ENCODE results near the gene TSPAN9.

The TSPAN9 gene

DNA sequence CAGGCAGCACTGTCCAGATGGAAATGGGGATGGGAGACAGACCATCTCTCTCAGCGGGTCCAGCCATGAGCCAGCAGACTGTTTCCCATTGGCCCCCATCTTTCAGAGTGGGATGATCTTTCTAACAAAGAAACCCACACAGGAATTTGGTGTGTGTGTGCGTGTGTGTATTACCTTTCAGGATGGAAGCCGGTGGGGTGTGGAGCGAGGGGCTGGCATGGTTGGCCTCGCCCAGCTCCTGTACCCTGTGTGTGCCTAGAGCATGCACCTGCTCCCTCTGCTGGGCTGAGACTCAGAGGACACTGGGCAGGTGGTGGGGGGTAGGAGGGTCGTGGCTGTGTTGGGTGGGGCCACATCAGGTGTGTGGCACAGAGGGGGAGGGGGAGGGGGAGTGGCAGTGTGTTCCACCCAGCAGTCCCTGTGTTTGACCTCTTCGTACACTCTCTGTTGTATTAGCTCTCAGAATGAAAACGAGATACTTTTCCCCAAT is 33.0 kb upstream of the TSPAN9 start:
- no peak overlapping the region for H3K9ac ChIP-seq (ENCODE audit: low read depth in 1 of 2, low read length in 2 of 2)
- H3K36me3 ChIP-seq (ENCODE audit: control insufficient read depth in 2 of 2, insufficient read depth in 2 of 2, low read length in 2 of 2): no peaks in the 10 kb centered on the region
- H3K9me3 ChIP-seq (ENCODE audit: control insufficient read depth in 2 of 2, low read length in 2 of 2): no peaks in the 10 kb centered on the region
- no peak overlapping the region for H3K27ac ChIP-seq (ENCODE audit: low read depth in 2 of 2, low read length in 2 of 2)
- no peak overlapping the region for H3K4me3 ChIP-seq (ENCODE audit: low read length in 2 of 2)
- no peaks in the 10 kb centered on the region for H3K4me1 ChIP-seq (ENCODE audit: control insufficient read depth in 2 of 2, insufficient read depth in 2 of 2, low read length in 2 of 2)
- no peaks in the 10 kb centered on the region for H3K27me3 ChIP-seq (ENCODE audit: control insufficient read depth in 2 of 2, insufficient read depth in 2 of 2, low read length in 2 of 2)

- Histone ChIP-seq H3K4me3 (ENCODE audit: low read length in 2 of 2) (no peak overlapping the region), H3K9me3 (ENCODE audit: control insufficient read depth in 2 of 2, low read length in 2 of 2) (no peaks in the 10 kb centered on the region), H3K4me1 (ENCODE audit: control insufficient read depth in 2 of 2, insufficient read depth in 2 of 2, low read length in 2 of 2) (no peaks in the 10 kb centered on the region), H3K27ac (ENCODE audit: low read depth in 2 of 2, low read length in 2 of 2) (no peak overlapping the region), H3K27me3 (ENCODE audit: control insufficient read depth in 2 of 2, insufficient read depth in 2 of 2, low read length in 2 of 2) (no peaks in the 10 kb centered on the region), H3K9ac (ENCODE audit: low read depth in 1 of 2, low read length in 2 of 2) (no peak overlapping the region), H3K36me3 (ENCODE audit: control insufficient read depth in 2 of 2, insufficient read depth in 2 of 2, low read length in 2 of 2) (no peaks in the 10 kb centered on the region)
Observed at GRCh38 chr12:3045494-3045893, 31.7 kb upstream of the TSPAN9 start.

DNA sequence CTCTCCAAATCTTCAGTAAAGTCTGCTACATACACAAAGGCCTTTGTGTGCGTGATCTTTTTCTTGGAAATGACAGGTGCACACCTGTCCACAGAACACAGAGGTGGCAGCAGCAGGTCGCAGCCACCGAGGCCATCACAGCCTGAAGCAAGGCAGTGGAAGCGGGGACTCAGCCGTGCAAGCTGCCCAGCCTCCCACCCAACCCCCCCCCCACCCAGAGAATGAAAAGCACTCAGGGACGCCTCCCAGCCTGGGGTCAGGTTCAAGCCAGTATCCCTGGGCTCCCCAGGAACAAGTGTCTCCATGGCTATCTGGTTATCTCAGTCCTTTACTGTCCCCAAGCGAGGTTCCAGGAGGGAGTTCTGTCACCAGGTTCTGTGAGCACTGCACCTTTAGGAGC is 31.2 kb upstream of the TSPAN9 start:
- Histone ChIP-seq H3K27me3 (ENCODE audit: control insufficient read depth in 2 of 2, insufficient read depth in 2 of 2, low read length in 2 of 2) (no peaks in the 10 kb centered on the region), H3K27ac (ENCODE audit: low read depth in 2 of 2, low read length in 2 of 2) (no peak overlapping the region), H3K9ac (ENCODE audit: low read depth in 1 of 2, low read length in 2 of 2) (no peak overlapping the region), H3K4me3 (ENCODE audit: low read length in 2 of 2) (no peak overlapping the region), H3K36me3 (ENCODE audit: control insufficient read depth in 2 of 2, insufficient read depth in 2 of 2, low read length in 2 of 2) (no peaks in the 10 kb centered on the region), H3K4me1 (ENCODE audit: control insufficient read depth in 2 of 2, insufficient read depth in 2 of 2, low read length in 2 of 2) (no peaks in the 10 kb centered on the region), H3K9me3 (ENCODE audit: control insufficient read depth in 2 of 2, low read length in 2 of 2) (no peaks in the 10 kb centered on the region)

DNA sequence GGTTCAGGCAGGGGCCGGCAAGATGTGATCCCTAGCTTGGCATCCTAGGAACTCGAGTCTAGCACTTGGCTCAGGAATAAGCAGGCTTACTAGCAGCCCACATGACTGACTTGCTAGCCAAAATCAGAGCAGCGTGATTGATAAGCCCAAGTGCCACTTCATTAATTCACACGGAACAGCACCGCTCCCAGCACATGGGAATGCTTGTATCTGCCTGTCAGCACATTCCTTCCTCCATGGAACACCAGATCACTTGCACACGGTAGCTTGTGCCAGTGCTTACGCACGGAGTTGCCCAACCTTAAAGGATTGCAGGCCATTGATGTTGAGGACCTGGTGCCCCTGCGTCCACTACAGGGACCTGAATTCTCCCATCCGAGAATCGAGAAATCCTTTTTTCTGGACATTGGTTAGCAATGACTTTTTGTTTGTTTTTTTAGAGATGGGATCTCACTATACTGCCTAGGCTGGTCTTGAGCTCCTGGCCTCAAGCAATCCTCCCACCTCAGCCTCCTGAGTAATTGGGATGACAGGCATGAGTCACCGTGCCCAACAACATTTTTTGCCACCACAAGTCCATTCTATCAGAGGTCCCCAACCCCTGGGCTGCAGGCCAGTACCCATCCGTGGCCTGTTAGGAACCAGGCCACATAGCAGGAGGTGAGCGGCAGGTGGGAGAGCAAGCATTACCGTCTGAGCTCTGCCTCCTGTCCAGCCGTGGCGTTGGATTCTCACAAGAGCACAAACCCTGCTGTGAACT is 30.6 kb upstream of the TSPAN9 start:
- Histone ChIP-seq H3K27ac (ENCODE audit: low read depth in 2 of 2, low read length in 2 of 2) (no peak overlapping the region), H3K9ac (ENCODE audit: low read depth in 1 of 2, low read length in 2 of 2) (no peak overlapping the region), H3K4me1 (ENCODE audit: control insufficient read depth in 2 of 2, insufficient read depth in 2 of 2, low read length in 2 of 2) (no peaks in the 10 kb centered on the region), H3K4me3 (ENCODE audit: low read length in 2 of 2) (no peak overlapping the region), H3K27me3 (ENCODE audit: control insufficient read depth in 2 of 2, insufficient read depth in 2 of 2, low read length in 2 of 2) (no peaks in the 10 kb centered on the region), H3K36me3 (ENCODE audit: control insufficient read depth in 2 of 2, insufficient read depth in 2 of 2, low read length in 2 of 2) (no peaks in the 10 kb centered on the region), H3K9me3 (ENCODE audit: control insufficient read depth in 2 of 2, low read length in 2 of 2) (no peaks in the 10 kb centered on the region)

- no peak overlapping the region for H3K4me3 ChIP-seq (ENCODE audit: low read length in 2 of 2)
- H3K27me3 ChIP-seq (ENCODE audit: control insufficient read depth in 2 of 2, insufficient read depth in 2 of 2, low read length in 2 of 2): no peaks in the 10 kb centered on the region
Observed at GRCh38 chr12:3047961-3048360, 29.2 kb upstream of the TSPAN9 start.

GRCh38 chr12:3048540-3048939 is 28.6 kb upstream of the TSPAN9 start:
- no peak overlapping the region for H3K9ac ChIP-seq (ENCODE audit: low read depth in 1 of 2, low read length in 2 of 2)
- no peaks in the 10 kb centered on the region for H3K27me3 ChIP-seq (ENCODE audit: control insufficient read depth in 2 of 2, insufficient read depth in 2 of 2, low read length in 2 of 2)
- no peak overlapping the region for H3K27ac ChIP-seq (ENCODE audit: low read depth in 2 of 2, low read length in 2 of 2)
- H3K4me1 ChIP-seq (ENCODE audit: control insufficient read depth in 2 of 2, insufficient read depth in 2 of 2, low read length in 2 of 2): no peaks in the 10 kb centered on the region
- H3K9me3 ChIP-seq (ENCODE audit: control insufficient read depth in 2 of 2, low read length in 2 of 2): no peaks in the 10 kb centered on the region
- no peaks in the 10 kb centered on the region for H3K36me3 ChIP-seq (ENCODE audit: control insufficient read depth in 2 of 2, insufficient read depth in 2 of 2, low read length in 2 of 2)
- H3K4me3 ChIP-seq (ENCODE audit: low read length in 2 of 2): no peak overlapping the region

More at GRCh38 chr12:3047961-3048360, 29.2 kb upstream of the TSPAN9 start:
- Histone ChIP-seq H3K4me1 (ENCODE audit: control insufficient read depth in 2 of 2, insufficient read depth in 2 of 2, low read length in 2 of 2) (no peaks in the 10 kb centered on the region), H3K27ac (ENCODE audit: low read depth in 2 of 2, low read length in 2 of 2) (no peak overlapping the region), H3K9me3 (ENCODE audit: control insufficient read depth in 2 of 2, low read length in 2 of 2) (no peaks in the 10 kb centered on the region), H3K36me3 (ENCODE audit: control insufficient read depth in 2 of 2, insufficient read depth in 2 of 2, low read length in 2 of 2) (no peaks in the 10 kb centered on the region), H3K9ac (ENCODE audit: low read depth in 1 of 2, low read length in 2 of 2) (no peak overlapping the region)

DNA sequence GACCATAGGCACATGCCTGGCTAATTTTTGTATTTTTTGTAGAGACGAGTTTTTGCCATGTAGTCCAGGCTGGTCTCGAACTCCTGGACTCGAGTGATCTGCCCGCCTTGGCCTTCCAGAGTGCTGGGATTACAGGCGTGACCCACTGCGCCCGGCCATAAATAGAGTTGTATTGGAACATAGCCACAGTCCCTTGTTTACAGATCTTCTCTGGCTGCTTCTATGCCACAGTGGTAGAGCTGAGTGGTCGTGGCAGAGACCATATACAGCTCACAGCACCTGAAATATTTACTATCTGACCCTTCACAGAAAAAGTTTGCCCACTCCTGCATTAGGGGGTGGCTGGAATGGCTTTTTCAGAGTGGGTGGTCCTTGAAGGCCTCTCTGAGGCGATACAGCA is 28.0 kb upstream of the TSPAN9 start:
- Histone ChIP-seq H3K36me3 (ENCODE audit: control insufficient read depth in 2 of 2, insufficient read depth in 2 of 2, low read length in 2 of 2) (no peaks in the 10 kb centered on the region), H3K9ac (ENCODE audit: low read depth in 1 of 2, low read length in 2 of 2) (no peak overlapping the region), H3K27me3 (ENCODE audit: control insufficient read depth in 2 of 2, insufficient read depth in 2 of 2, low read length in 2 of 2) (no peaks in the 10 kb centered on the region), H3K9me3 (ENCODE audit: control insufficient read depth in 2 of 2, low read length in 2 of 2) (no peaks in the 10 kb centered on the region), H3K27ac (ENCODE audit: low read depth in 2 of 2, low read length in 2 of 2) (no peak overlapping the region), H3K4me1 (ENCODE audit: control insufficient read depth in 2 of 2, insufficient read depth in 2 of 2, low read length in 2 of 2) (no peaks in the 10 kb centered on the region), H3K4me3 (ENCODE audit: low read length in 2 of 2) (no peak overlapping the region)

- Histone ChIP-seq H3K27ac (ENCODE audit: low read depth in 2 of 2, low read length in 2 of 2) (no peak overlapping the region), H3K36me3 (ENCODE audit: control insufficient read depth in 2 of 2, insufficient read depth in 2 of 2, low read length in 2 of 2) (no peaks in the 10 kb centered on the region), H3K4me3 (ENCODE audit: low read length in 2 of 2) (no peak overlapping the region), H3K27me3 (ENCODE audit: control insufficient read depth in 2 of 2, insufficient read depth in 2 of 2, low read length in 2 of 2) (no peaks in the 10 kb centered on the region), H3K9ac (ENCODE audit: low read depth in 1 of 2, low read length in 2 of 2) (no peak overlapping the region), H3K4me1 (ENCODE audit: control insufficient read depth in 2 of 2, insufficient read depth in 2 of 2, low read length in 2 of 2) (no peaks in the 10 kb centered on the region), H3K9me3 (ENCODE audit: control insufficient read depth in 2 of 2, low read length in 2 of 2) (no peaks in the 10 kb centered on the region)
Observed at GRCh38 chr12:3049611-3050249, 27.4 kb upstream of the TSPAN9 start.

GRCh38 chr12:3054374-3054773 is 22.8 kb upstream of the TSPAN9 start:
- H3K36me3 ChIP-seq (ENCODE audit: control insufficient read depth in 2 of 2, insufficient read depth in 2 of 2, low read length in 2 of 2): no peaks in the 10 kb centered on the region
- H3K9ac ChIP-seq (ENCODE audit: low read depth in 1 of 2, low read length in 2 of 2): no peak overlapping the region
- no peaks in the 10 kb centered on the region for H3K27me3 ChIP-seq (ENCODE audit: control insufficient read depth in 2 of 2, insufficient read depth in 2 of 2, low read length in 2 of 2)
- H3K27ac ChIP-seq (ENCODE audit: low read depth in 2 of 2, low read length in 2 of 2): no peak overlapping the region
- no peaks in the 10 kb centered on the region for H3K4me1 ChIP-seq (ENCODE audit: control insufficient read depth in 2 of 2, insufficient read depth in 2 of 2, low read length in 2 of 2)
- H3K4me3 ChIP-seq (ENCODE audit: low read length in 2 of 2): no peak overlapping the region
- no peaks in the 10 kb centered on the region for H3K9me3 ChIP-seq (ENCODE audit: control insufficient read depth in 2 of 2, low read length in 2 of 2)

DNA sequence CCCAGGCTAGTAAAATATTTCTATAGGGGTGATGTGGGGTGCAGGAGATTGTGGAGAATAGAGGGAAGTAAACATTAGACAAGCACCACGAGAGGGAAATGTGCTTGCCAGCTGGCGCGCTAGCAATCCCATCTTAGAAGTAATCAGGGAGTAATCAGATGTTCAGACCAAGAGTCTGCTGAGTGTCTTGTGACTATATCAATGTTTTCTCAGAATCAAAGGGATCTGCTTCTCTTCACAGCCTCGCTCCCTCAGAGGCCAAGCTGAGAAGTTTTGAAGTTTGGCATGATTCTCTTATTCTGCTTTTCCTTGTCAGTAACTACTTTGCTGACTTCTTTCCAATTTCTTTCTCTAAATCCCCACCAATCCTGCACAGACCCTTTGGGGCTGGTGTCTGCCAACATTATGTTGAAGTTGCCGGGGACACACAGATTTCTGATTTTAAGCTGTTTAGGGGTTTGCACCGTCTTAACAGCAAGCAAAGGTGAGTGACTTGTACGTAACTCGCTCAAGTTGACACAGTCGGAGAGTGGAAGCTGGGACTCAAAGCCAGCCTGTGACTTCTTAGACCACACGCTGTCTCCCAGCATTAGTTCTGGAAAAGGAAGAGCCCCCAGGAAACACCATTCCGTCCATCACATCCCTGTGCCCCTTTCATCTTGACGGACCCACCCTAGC is 22.0 kb upstream of the TSPAN9 start:
- Histone ChIP-seq H3K27ac (ENCODE audit: low read depth in 2 of 2, low read length in 2 of 2) (no peak overlapping the region), H3K4me1 (ENCODE audit: control insufficient read depth in 2 of 2, insufficient read depth in 2 of 2, low read length in 2 of 2) (no peaks in the 10 kb centered on the region), H3K4me3 (ENCODE audit: low read length in 2 of 2) (no peak overlapping the region), H3K9me3 (ENCODE audit: control insufficient read depth in 2 of 2, low read length in 2 of 2) (no peaks in the 10 kb centered on the region), H3K27me3 (ENCODE audit: control insufficient read depth in 2 of 2, insufficient read depth in 2 of 2, low read length in 2 of 2) (no peaks in the 10 kb centered on the region), H3K36me3 (ENCODE audit: control insufficient read depth in 2 of 2, insufficient read depth in 2 of 2, low read length in 2 of 2) (no peaks in the 10 kb centered on the region), H3K9ac (ENCODE audit: low read depth in 1 of 2, low read length in 2 of 2) (no peak overlapping the region)

Measured in mucosa of rectum (tissue), 2 donors.